ENCODE results near the gene SLC4A1AP.

Gene SLC4A1AP

DNA sequence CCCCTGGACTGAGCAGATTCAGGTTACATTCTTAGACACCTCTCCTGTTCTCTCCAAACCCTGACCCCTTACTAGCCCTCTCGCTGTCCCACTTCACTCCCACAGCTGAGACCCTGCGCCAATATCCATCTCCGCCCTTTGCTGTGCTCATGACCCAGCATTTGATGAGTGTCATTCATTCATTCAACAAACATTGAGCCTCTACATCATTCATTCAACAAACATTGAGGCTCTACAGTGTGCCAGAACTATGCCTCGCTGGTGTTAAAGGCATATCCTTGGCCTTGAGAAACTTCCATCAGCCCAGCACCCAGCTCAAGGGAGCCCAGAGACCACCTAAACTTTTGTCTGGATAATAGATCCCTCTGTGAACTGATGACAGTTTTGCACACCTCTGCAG is 65.9 kb downstream of the SLC4A1AP start:
- Histone ChIP-seq H3K4me2 (ENCODE audit: low read depth, low read length, poor library complexity, severe bottlenecking) (no peak overlapping the region), H3K4me3 (ENCODE audit: insufficient read depth, low read length, poor library complexity, severe bottlenecking) (no peak overlapping the region), H3K9me2 (replicated peaks; ENCODE audit: insufficient read depth, low read length) (no peaks in the 10 kb centered on the region), H2AFZ (ENCODE audit: low read depth, low read length, severe bottlenecking) (no peak overlapping the region), H3F3A (ENCODE audit: insufficient read depth) (no peaks in the 10 kb centered on the region), H3K79me2 (ENCODE audit: insufficient read depth, low read length) (no peaks in the 10 kb centered on the region), H3K9me3 (ENCODE audit: insufficient read depth, low read length) (no peaks in the 10 kb centered on the region), H3K36me3 (ENCODE audit: low read length) (no peaks in the 10 kb centered on the region), H4K20me1 (ENCODE audit: low read depth, low read length) (no peaks in the 10 kb centered on the region), H3K27ac (ENCODE audit: low read depth, low read length) (no peak overlapping the region), H3K27me3 (ENCODE audit: low read length) (no peaks in the 10 kb centered on the region), H3K9ac (ENCODE audit: low read length) (no peak overlapping the region)
- TF ChIP-seq, protein P1, sequence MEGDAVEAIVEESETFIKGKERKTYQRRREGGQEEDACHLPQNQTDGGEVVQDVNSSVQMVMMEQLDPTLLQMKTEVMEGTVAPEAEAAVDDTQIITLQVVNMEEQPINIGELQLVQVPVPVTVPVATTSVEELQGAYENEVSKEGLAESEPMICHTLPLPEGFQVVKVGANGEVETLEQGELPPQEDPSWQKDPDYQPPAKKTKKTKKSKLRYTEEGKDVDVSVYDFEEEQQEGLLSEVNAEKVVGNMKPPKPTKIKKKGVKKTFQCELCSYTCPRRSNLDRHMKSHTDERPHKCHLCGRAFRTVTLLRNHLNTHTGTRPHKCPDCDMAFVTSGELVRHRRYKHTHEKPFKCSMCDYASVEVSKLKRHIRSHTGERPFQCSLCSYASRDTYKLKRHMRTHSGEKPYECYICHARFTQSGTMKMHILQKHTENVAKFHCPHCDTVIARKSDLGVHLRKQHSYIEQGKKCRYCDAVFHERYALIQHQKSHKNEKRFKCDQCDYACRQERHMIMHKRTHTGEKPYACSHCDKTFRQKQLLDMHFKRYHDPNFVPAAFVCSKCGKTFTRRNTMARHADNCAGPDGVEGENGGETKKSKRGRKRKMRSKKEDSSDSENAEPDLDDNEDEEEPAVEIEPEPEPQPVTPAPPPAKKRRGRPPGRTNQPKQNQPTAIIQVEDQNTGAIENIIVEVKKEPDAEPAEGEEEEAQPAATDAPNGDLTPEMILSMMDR (IDR thresholded peaks at IDR 0.05; ENCODE audit: insufficient read depth, low read length, poor library complexity, severe bottlenecking), result no peak
- no peak for TF ChIP-seq EZH2phosphoT487 (conservative IDR thresholded peaks at IDR 0.05; ENCODE audit: low read length)

DNA sequence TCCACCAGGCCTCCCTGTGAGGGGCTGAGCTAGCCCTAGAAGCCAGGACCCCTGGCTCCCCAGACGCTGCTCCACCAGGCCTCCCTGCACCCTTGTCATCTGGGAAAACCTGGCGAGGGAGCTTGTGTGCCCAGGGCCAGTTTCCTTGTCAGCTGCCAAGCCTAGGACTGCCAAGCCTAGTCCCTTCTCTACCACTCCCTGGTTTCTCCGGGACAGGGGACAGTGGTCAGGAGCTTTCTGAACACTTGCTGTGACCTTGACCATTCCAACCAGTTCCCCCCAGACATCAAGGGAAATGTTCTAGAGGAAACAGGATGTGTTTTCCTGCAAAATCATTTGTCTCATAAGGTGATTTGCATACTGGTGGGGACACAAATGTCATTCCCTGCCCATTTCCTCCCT is 66.6 kb downstream of the SLC4A1AP start:
- H3K9me3 ChIP-seq (ENCODE audit: insufficient read depth, low read length), result no peaks in the 10 kb centered on the region
- H3K9me2 ChIP-seq (replicated peaks; ENCODE audit: insufficient read depth, low read length), result no peaks in the 10 kb centered on the region
- no peak overlapping the region for H3K4me2 ChIP-seq (ENCODE audit: low read depth, low read length, poor library complexity, severe bottlenecking)
- H3K9ac ChIP-seq (ENCODE audit: low read length), result no peak overlapping the region
- no peak overlapping the region for H3K4me3 ChIP-seq (ENCODE audit: insufficient read depth, low read length, poor library complexity, severe bottlenecking)
- H4K20me1 ChIP-seq (ENCODE audit: low read depth, low read length), result no peaks in the 10 kb centered on the region
- no peaks in the 10 kb centered on the region for H3K27me3 ChIP-seq (ENCODE audit: low read length)
- no peaks in the 10 kb centered on the region for H3K79me2 ChIP-seq (ENCODE audit: insufficient read depth, low read length)
- no peak overlapping the region for H2AFZ ChIP-seq (ENCODE audit: low read depth, low read length, severe bottlenecking)
- TF ChIP-seq, protein P1 (IDR thresholded peaks at IDR 0.05; ENCODE audit: insufficient read depth, low read length, poor library complexity, severe bottlenecking), result no peak
- TF ChIP-seq EZH2phosphoT487 (conservative IDR thresholded peaks at IDR 0.05; ENCODE audit: low read length), result no peak
- H3K36me3 ChIP-seq (ENCODE audit: low read length), result no peaks in the 10 kb centered on the region
- H3F3A ChIP-seq (ENCODE audit: insufficient read depth), result no peaks in the 10 kb centered on the region
- H3K27ac ChIP-seq (ENCODE audit: low read depth, low read length), result no peak overlapping the region

DNA sequence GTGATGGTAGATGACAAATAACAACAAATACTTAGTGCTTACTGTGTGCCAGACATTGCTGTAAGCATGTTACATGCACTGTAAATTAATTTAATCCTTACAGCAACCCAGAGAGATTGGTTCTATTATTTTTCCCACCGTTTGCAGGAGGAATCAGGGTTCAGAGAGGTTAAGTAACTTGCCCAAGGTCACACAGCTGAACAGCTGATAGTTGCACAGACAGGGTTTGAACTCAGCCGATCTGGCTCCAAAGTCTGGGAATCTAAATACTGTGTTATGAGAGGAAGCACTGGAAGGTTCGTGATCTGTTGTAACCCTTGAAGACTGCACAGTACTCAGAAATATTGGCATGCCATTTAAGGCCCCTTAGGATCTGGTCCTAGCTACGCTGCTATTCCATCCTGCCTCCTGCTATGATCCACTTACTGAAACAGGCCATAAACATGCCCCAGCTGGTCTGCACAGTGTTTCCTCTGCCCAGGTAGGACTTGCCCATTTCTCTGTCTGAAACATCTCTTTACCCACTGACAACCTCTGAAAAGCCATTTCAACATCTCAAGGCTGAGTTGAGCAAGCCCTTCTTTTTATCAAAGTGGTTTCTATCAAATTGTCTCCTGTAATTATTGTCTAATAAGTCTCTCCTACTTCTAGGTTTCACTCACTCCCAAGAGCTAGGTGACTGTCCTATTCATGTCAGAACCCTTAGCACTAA is 67.4 kb downstream of the SLC4A1AP start:
- H3F3A ChIP-seq (ENCODE audit: insufficient read depth), result no peaks in the 10 kb centered on the region
- no peak for TF ChIP-seq EZH2phosphoT487 (conservative IDR thresholded peaks at IDR 0.05; ENCODE audit: low read length)
- TF ChIP-seq, protein P1 (IDR thresholded peaks at IDR 0.05; ENCODE audit: insufficient read depth, low read length, poor library complexity, severe bottlenecking), result no peak
- no peaks in the 10 kb centered on the region for H3K79me2 ChIP-seq (ENCODE audit: insufficient read depth, low read length)
- H2AFZ ChIP-seq (ENCODE audit: low read depth, low read length, severe bottlenecking), result no peak overlapping the region
- H3K27me3 ChIP-seq (ENCODE audit: low read length), result no peaks in the 10 kb centered on the region
- H3K9me2 ChIP-seq (replicated peaks; ENCODE audit: insufficient read depth, low read length), result no peaks in the 10 kb centered on the region
- H3K9me3 ChIP-seq (ENCODE audit: insufficient read depth, low read length), result no peaks in the 10 kb centered on the region
- H3K36me3 ChIP-seq (ENCODE audit: low read length), result no peaks in the 10 kb centered on the region
- no peak overlapping the region for H3K4me3 ChIP-seq (ENCODE audit: insufficient read depth, low read length, poor library complexity, severe bottlenecking)
- H3K27ac ChIP-seq (ENCODE audit: low read depth, low read length), result no peak overlapping the region
- H4K20me1 ChIP-seq (ENCODE audit: low read depth, low read length), result no peaks in the 10 kb centered on the region
- no peak overlapping the region for H3K4me2 ChIP-seq (ENCODE audit: low read depth, low read length, poor library complexity, severe bottlenecking)
- no peak overlapping the region for H3K9ac ChIP-seq (ENCODE audit: low read length)
